H7 (cell line): ENCODE results near the gene HECW1. TPM values are rescaled to one million over a fixed set of nuclear protein-coding genes. Genes with fewer than 3 reads are reported as not detected.

ENCODE experiments used
- total RNA-seq: library from RNA; depleted of rRNA; stranded (reverse); fragments of >200 nt; shearing (Covaris generic); gene quantifications from 2 replicates; pipeline ENCODE4 v1.2.3, GENCODE V29; 2014; rRNA removed

The HECW1 gene
- total RNA-seq, 1 experiment from 2014 or later = 4.3 TPM

Other genes with a start within 250 kb of the HECW1 start
- gene C7orf25, start 200.6 kb upstream of the HECW1 start, total RNA-seq = 3.0 and 5.4 TPM in 2 replicates
- 185 and 190 TPM in 2 replicates for gene PSMA2, start 180.5 kb upstream of the HECW1 start, total RNA-seq
- 89.8 and 95.0 TPM in 2 replicates for gene MRPL32, start 180.3 kb upstream of the HECW1 start, total RNA-seq